ENCODE data around the gene MTFR2.

GRCh38 chr6:136249336-136249735 is 775 bp downstream of the MTFR2 start:
- no peak for TF ChIP-seq CTCF (IDR thresholded peaks at IDR 0.05)
- TF ChIP-seq POLR2A (IDR thresholded peaks at IDR 0.05), result no peak
